HG02885 (cell line): Measurements from ENCODE around the gene IL17RA.
"Not testable (repeated sequence)": the region's sequence is repeated elsewhere in the genome, so short reads cannot be mapped to it uniquely, and the experiment has no call there.

Experiments
- ATAC-seq: cut with Tn5 transposase; IDR thresholded peaks from one replicate; pipeline ENCODE4 v1.9.1; 2021; ENCODE audit warnings: mild to moderate bottlenecking; ENCODE audit not compliant: unreplicated experiment, poor library complexity

Gene IL17RA

DNA sequence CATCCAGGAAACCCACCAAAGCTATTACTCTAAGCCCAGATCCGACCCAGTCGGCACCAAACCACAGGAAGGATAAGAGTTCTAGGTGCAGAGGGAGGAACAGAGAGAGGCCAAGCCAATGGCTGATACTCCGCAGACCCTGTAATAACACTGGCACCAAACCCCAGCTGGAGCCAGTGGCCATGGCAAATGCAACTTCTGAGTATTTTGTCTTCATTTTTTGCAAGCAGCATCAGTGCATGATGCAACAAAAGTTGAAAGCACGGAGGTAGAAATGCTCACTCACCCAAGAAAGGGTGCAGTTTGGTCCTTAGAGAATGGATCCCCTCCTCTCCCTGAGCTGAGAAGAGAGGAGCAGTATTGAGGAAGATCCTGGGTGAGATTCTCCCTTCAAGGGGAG lies 33.5 kb downstream of the IL17RA start:
- no peak for ATAC-seq

- no peak for ATAC-seq
Observed at GRCh38 chr22:17119481-17120202, 34.8 kb downstream of the IL17RA start.

- ATAC-seq = peak; percentile 62
Observed at GRCh38 chr22:17120281-17120680, 35.5 kb downstream of the IL17RA start.

DNA sequence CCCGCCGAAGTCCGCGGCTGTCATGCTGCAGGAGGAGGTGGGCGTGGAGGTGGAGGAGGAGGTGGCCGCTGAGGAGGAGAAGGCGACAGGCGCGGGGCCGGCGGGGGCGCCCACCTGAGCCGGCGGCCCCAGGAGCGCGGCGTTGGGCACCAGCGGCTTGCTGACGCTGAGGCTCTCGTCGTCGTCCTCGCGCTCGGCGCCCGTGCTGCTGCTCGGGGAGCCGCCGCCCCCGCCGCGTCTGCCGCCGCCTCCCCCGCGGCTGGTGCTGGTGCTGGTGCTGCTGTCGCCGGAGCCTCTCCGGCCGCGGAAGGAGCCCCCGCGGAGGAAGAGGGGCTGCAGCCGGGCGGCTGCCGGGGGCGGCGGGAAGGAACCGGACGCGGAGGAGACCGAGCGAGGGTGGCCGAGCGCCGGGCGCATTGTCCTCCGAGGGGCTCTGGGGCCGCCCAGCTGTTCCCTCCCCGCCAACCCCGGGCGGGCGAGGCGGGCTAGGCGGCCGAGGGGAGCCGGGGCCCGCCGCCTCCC lies 36.0 kb downstream of the IL17RA start:
- ATAC-seq = peak; percentile 35

GRCh38 chr22:17121233-17122195 lies 36.7 kb downstream of the IL17RA start, which contains the start of gene TMEM121B:
Gene TMEM121B (minus strand): TSS chr22:17121360. CDS start chr22:17121127, 233 bp downstream.
- peak; percentile 31 for ATAC-seq

- no peak for ATAC-seq
Observed at GRCh38 chr22:17130199-17130598, 45.4 kb downstream of the IL17RA start.

DNA sequence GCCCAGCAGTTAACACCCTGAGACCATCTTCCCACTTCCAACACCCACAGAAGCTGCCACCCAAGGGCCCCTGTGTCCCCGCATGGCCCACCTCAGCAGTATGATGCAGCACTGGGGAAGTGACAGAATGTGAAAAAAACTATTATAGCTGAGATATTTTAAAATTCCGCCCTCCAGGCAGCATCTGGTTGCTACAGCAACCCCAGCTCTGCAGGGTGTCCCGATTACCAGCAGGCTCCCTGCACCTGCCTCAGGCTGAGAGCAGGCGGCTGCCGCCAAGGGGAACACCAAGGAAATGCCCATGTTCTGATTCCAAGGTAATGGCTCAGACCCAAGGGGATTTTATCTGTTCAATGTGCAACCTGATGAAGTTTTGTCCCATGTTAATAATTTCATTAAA lies 46.9 kb downstream of the IL17RA start:
- no peak for ATAC-seq

GRCh38 chr22:17132112-17132511 lies 47.3 kb downstream of the IL17RA start:
- ATAC-seq = no peak

DNA sequence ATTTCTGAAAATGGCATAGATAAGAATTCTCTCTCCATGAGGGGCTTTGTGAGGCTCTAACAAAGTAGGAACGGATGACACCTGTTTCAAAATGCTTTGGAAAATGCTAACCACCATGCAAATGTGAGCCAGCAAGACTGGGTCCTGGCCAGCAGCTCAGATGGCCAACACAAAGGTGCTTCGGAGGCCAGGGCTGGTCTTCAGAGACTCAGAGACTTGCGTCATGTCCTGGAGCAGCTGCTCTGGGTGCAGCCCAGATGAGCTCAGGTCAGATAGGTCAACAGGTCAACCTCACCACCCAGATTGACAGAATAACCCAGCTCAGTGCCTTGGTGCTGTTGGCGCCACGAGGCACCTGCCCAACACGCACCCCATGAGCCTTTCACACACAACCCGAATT lies 48.3 kb downstream of the IL17RA start:
- no peak for ATAC-seq

DNA sequence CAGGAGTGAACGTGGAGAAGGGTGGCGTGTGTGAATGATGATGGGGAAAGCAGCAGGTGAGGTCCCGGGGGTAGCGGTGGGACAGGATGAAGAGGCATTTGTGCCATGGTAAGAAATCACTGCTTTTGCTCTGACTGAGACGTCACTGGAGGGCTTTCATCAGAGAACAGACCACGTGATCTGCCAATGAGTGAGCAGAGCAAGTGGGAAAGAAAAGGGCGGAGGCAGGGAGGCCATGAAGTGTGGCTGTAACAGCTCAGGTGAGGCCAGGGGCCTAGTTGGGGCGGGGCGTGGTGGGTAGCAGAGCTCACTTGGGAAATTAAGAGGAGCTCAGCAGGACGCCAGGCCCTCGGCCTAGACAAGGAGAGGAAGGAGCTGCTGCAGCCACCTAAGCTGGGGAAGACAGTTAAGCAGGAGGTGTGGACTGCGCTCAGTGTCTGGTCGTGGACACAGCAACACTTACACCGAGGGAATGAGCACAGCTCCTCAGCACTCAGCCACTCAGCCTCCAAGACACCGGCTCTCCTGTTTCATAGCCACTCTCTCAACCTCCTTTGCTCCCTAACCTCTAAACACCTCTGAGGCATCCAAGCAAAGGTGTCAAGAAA lies 50.5 kb downstream of the IL17RA start:
- ATAC-seq = no peak

DNA sequence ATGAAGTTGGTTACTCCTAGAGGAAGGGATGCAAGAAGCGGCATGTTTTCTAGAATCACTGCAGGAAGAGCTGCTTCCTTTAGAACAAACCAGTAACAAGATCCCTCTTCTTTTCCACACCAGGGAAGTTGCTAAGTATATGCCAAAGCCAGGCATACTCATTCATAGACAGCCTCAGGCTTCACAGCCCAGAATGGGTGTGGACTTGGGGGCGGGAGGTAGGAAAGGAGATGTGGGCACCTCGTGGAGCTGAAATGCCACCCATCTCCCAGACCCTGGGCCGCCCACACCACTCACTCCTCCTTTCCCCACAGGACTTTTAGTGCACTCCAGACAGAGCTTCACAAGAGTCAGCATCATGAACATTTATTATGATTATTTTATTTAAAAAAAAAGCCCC lies 52.4 kb downstream of the IL17RA start:
- no peak for ATAC-seq

- no peak for ATAC-seq
Observed at GRCh38 chr22:17137861-17138425, 53.1 kb downstream of the IL17RA start.

- ATAC-seq = no peak
Observed at GRCh38 chr22:17138513-17138912, 53.7 kb downstream of the IL17RA start.

GRCh38 chr22:17140022-17140421 lies 55.2 kb downstream of the IL17RA start:
- no peak for ATAC-seq

DNA sequence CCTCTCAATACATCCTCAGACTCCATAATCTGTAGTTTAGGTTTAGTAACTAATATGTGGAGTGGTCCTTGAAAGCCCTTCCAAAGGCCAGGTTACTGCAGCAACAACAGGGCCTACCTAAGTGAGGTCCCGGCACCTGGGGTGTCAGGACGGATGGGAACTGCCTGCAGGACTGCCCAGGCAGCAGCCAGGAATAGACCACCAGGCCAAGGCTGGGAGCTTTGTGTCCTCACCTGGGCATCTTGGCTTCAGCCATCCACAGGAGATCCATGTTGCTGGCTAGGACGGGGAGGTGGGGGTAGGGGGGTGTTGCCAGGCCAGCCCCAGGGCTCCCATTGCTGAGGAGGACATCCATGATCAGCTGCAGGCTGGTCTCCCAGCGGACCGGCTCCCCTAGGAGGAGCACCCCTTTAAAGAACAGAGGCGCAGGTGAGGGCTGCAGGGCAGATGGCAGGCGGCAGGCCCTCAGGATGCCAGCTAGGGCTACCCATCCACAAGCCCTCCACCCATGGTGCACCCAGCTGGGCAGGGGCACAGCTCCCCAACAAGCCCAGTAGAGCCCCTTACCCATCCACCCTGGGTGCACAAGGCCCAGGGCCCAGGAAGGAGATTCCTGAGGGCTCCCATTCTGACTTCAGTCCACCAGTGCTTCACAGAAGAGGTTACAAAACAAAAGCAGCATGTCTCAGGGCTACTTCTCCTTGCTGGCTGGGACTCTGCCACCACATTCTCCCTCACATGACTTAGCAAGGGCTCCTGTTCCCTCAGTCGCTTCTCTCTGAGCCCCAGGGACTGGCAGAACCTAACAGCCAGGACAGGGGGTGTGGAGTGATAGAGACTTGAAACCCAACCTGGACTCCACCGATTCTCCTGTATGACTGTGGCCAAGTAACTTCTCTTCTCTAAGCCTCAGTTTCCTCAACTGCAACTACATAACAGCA lies 56.3 kb downstream of the IL17RA start:
- ATAC-seq = no peak

DNA sequence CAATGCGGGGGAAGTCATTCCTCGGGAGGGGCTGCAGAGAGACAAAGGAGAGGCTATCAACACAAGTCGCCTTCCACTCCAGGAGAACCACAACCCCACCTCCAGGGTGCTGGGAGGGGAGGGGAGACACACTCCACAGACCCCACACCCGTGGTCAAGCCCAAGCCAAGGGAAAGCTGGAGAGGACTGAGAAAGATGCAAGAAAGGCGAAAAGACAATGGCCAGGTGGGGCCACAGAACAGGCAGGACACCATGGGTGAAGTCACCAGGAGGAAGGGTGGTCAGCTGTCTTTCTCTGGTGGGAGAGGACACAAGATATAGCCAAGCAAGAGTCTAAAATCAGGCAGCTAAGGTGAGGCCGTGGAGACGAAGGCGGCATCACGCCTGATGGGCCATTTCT lies 58.3 kb downstream of the IL17RA start:
- no peak for ATAC-seq

- no peak for ATAC-seq
Observed at GRCh38 chr22:17143826-17144225, 59.0 kb downstream of the IL17RA start.

GRCh38 chr22:17145021-17145680 lies 60.4 kb downstream of the IL17RA start:
- no peak for ATAC-seq

- not testable (repeated sequence) for ATAC-seq
Observed at GRCh38 chr22:17147458-17147857, 62.7 kb downstream of the IL17RA start.
